Adipocyte (in vitro differentiated cells): Measurements from ENCODE around the gene MUC22.
A peak's percentile ranks its signal among the peaks of the same experiment; 100 is the strongest.
"Not testable (repeated sequence)": the region's sequence is repeated elsewhere in the genome, so short reads cannot be mapped to it uniquely, and the experiment has no call there.

ENCODE experiments used
- DNase-seq: peaks from one replicate; pipeline ENCODE4 v3.0.0-alpha.2; 2015; ENCODE audit warnings: low read depth
- H3K27me3 ChIP-seq: replicated peaks from 2 replicates; pipeline ENCODE4 v1.7.0; 2013; ENCODE audit warnings: mild to moderate bottlenecking, low read length, moderate library complexity; ENCODE audit not compliant: control insufficient read depth, insufficient read depth
- H3K36me3 ChIP-seq: 2 replicates; pipeline ENCODE4 v1.7.0; 2013; ENCODE audit warnings: low read length, mild to moderate bottlenecking, moderate library complexity; ENCODE audit not compliant: control insufficient read depth, insufficient read depth, severe bottlenecking
- H3K4me1 ChIP-seq: 2 replicates; pipeline ENCODE4 v1.7.0; 2013; ENCODE audit warnings: mild to moderate bottlenecking, low read length, moderate library complexity; ENCODE audit not compliant: control insufficient read depth, insufficient read depth
- H3K4me3 ChIP-seq: 2 replicates; pipeline ENCODE4 v1.7.0; 2013; ENCODE audit warnings: mild to moderate bottlenecking, low read length, moderate library complexity
- H3K9ac ChIP-seq: 2 replicates; pipeline ENCODE4 v1.7.0; 2013; ENCODE audit warnings: mild to moderate bottlenecking, low read length, moderate library complexity
- H3K9me3 ChIP-seq: 2 replicates; pipeline ENCODE4 v1.7.0; 2013; ENCODE audit warnings: mild to moderate bottlenecking, low read length, moderate library complexity; ENCODE audit not compliant: control insufficient read depth

Gene MUC22

GRCh38 chr6:31010393-31011060 is at the start of gene MUC22:
Gene MUC22, plus strand, starts transcription at chr6:31010474. Its CDS starts 233 bp downstream, at chr6:31010707.
- Histone ChIP-seq H3K27me3 (no peaks in the 10 kb centered on the region), H3K9me3 (peaks cover 10% of the 10 kb centered on the region), H3K4me3 (no peak within 1 kb of the TSS), H3K36me3 (no peaks in the 10 kb centered on the region), H3K4me1 (peaks cover 26% of the 10 kb centered on the region), H3K9ac (no peak within 1 kb of the TSS)
- DNase-seq, result peak; percentile 64

- no peak overlapping the region for H3K9ac ChIP-seq
- H3K4me3 ChIP-seq, result no peak overlapping the region
- H3K27me3 ChIP-seq, result peaks cover 29% of the 10 kb centered on the region
- H3K4me1 ChIP-seq, result peaks cover 10% of the 10 kb centered on the region
- DNase-seq, result peak; percentile 81
- no peaks in the 10 kb centered on the region for H3K9me3 ChIP-seq
- no peaks in the 10 kb centered on the region for H3K36me3 ChIP-seq
Measured at GRCh38 chr6:30960907-30961673, 49.2 kb upstream of the MUC22 start.

DNA sequence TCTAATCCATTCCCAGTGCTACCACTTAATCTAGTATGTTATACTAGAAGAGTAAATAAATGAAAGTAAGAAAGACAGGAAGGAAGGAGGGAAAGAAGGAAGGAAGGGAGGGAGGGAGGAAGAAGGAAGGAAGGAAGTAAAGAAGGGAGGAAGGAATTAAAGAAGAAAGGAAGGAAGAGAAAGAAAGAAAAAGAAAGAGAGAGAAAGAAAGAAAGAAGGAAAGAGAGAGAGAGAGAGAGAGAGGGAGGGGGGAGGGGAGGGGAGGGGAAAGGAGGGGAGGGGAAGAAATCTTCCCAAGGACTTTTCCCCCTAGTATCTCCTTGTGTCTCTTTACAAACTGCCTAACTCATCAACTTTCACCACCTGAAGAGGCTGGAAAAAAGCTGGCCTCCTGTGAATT is 47.6 kb upstream of the MUC22 start:
- H3K4me1 ChIP-seq, result peaks cover 10% of the 10 kb centered on the region

GRCh38 chr6:30963641-30964040 is 46.6 kb upstream of the MUC22 start:
- H3K4me1 ChIP-seq, result peaks cover 10% of the 10 kb centered on the region

More for the DNA sequence above, 47.6 kb upstream of the MUC22 start:
- no peak overlapping the region for H3K4me3 ChIP-seq
- no peak for DNase-seq
- peaks cover 22% of the 10 kb centered on the region for H3K27me3 ChIP-seq
- H3K9me3 ChIP-seq, result no peaks in the 10 kb centered on the region
- no peaks in the 10 kb centered on the region for H3K36me3 ChIP-seq
- H3K9ac ChIP-seq, result no peak overlapping the region

DNA sequence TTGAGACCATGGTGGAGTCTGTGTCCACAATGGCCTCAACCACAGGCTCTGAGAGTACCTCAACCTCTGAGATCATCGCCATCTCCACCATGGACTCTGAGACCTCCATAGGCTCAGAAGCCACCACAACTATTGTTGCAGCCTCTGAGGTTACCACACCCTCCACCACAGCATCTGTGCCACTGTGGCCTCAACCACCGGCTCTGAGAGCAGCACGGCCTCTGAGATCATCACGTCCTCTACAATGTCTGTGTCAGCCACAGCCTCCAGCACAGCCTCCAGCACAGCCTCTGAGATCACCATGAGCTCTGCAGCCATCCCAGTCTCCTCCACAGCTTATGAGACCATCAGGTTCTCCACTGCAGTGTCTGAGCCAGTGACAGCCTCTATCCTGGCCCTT is 46.2 kb upstream of the MUC22 start:
- Histone ChIP-seq H3K9ac (no peak overlapping the region), H3K9me3 (no peaks in the 10 kb centered on the region), H3K4me1 (peaks cover 10% of the 10 kb centered on the region), H3K36me3 (no peaks in the 10 kb centered on the region), H3K27me3 (peaks cover 19% of the 10 kb centered on the region), H3K4me3 (no peak overlapping the region)
- no peak for DNase-seq

More at GRCh38 chr6:30963641-30964040, 46.6 kb upstream of the MUC22 start:
- Histone ChIP-seq H3K9me3 (no peaks in the 10 kb centered on the region), H3K27me3 (peaks cover 21% of the 10 kb centered on the region), H3K36me3 (no peaks in the 10 kb centered on the region), H3K4me3 (no peak overlapping the region), H3K9ac (no peak overlapping the region)
- no peak for DNase-seq

GRCh38 chr6:30965140-30965601 is 45.1 kb upstream of the MUC22 start:
- Histone ChIP-seq H3K36me3 (no peaks in the 10 kb centered on the region), H3K9me3 (no peaks in the 10 kb centered on the region), H3K27me3 (peaks cover 17% of the 10 kb centered on the region), H3K4me1 (peaks cover 10% of the 10 kb centered on the region), H3K9ac (no peak overlapping the region), H3K4me3 (no peak overlapping the region)
- no peak for DNase-seq

DNA sequence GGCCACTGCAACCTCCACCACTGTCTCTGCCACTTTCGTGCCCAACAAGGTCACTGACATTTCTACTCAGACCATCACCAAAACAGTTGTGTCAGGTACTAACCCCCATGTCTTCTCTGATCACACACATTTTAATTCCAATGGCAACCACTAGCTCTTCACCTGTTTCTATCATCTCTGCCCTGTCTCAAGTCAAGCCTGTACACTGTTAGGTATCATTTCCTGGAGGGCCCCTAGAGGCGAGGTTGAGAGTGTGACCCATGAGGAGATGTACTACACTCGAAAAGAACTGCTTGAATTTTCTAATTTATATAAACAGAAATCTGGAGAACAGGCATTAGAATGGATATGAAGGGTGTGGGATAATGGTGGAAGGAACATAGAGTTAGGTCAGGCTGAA is 44.1 kb upstream of the MUC22 start:
- peaks cover 5% of the 10 kb centered on the region for H3K4me1 ChIP-seq
- no peaks in the 10 kb centered on the region for H3K36me3 ChIP-seq
- H3K9me3 ChIP-seq, result no peaks in the 10 kb centered on the region
- H3K27me3 ChIP-seq, result peaks cover 17% of the 10 kb centered on the region
- H3K9ac ChIP-seq, result no peak overlapping the region
- no peak for DNase-seq
- no peak overlapping the region for H3K4me3 ChIP-seq

DNA sequence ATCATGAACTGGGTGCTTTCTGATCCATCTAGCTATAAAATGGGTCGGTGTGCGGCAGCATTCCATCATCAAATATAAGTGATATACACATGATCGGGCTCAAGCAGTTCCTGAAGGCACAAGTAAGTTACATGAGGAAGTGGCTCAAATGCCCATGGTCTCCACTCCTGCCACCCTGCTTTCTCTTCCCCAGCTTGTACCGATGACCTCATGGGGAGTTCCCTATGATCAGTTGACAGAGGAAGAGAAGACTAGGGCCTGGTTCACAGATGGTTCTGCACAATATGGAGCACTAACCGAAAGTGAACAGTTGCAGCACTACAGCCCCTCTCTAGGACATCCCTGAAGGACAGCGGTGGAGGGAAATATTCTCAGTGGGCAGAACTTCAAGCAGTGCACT is 41.1 kb upstream of the MUC22 start:
- not testable (repeated sequence) for H3K9me3 ChIP-seq, H3K9ac ChIP-seq, H3K4me3 ChIP-seq, H3K4me1 ChIP-seq, DNase-seq, H3K36me3 ChIP-seq
- H3K27me3 ChIP-seq, result peaks cover 30% of the 10 kb centered on the region

- H3K27me3 ChIP-seq, result peaks cover 20% of the 10 kb centered on the region
- no peak for DNase-seq
- H3K4me3 ChIP-seq, result no peak overlapping the region
- H3K36me3 ChIP-seq, result no peaks in the 10 kb centered on the region
- H3K9ac ChIP-seq, result no peak overlapping the region
- H3K4me1 ChIP-seq, result no peaks in the 10 kb centered on the region
- no peaks in the 10 kb centered on the region for H3K9me3 ChIP-seq
Measured at GRCh38 chr6:30970946-30971345, 39.3 kb upstream of the MUC22 start.

DNA sequence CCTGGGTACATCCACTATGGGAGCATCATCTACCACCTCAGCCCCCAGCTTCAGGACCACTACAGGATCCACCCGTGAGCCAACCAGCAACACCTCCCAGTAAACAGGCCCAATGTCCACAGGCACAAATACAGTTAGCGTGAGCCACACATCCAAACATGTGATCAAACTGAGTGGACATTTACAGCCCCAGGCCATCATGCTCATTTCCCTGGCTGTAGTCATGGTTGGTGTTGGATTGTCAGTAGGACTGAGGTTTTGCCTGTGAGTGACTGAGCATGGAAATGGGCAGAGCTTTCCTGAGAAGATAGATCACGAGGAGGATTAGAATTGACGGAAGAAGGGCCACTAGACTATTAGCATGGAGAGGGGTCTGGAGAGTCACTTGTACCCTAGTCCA is 37.5 kb upstream of the MUC22 start:
- Histone ChIP-seq H3K27me3 (peaks cover 20% of the 10 kb centered on the region), H3K4me1 (no peaks in the 10 kb centered on the region), H3K9ac (no peak overlapping the region), H3K9me3 (no peaks in the 10 kb centered on the region), H3K4me3 (no peak overlapping the region), H3K36me3 (no peaks in the 10 kb centered on the region)
- no peak for DNase-seq

- Histone ChIP-seq H3K27me3 (peaks cover 20% of the 10 kb centered on the region), H3K4me3 (no peak overlapping the region), H3K36me3 (no peaks in the 10 kb centered on the region), H3K9ac (no peak overlapping the region), H3K9me3 (no peaks in the 10 kb centered on the region), H3K4me1 (peaks cover 9% of the 10 kb centered on the region)
- no peak for DNase-seq
Measured at GRCh38 chr6:30974490-30975252, 35.6 kb upstream of the MUC22 start.
